Transverse colon (tissue), 4 donors: ENCODE measurements around the gene CLCA1.

ENCODE experiments used
- CTCF ChIP-seq, 5 experiments: fragments of 200-600 bp in 3 of 5; fragments of 450-650 bp in 2 of 5; sonication (generic) in 3 of 5; IDR thresholded peaks; 1 replicate in 2 of 5; 2 replicates in 3 of 5; pipeline ENCODE4 v1.5.1; 2016 to 2017; ENCODE audit warnings: antibody characterized with exemption in 5 of 5, inconsistent platforms in 3 of 5, mild to moderate bottlenecking in 2 of 5, moderate library complexity in 1 of 5
- EP300 ChIP-seq: sonication (generic); formaldehyde crosslinking; IDR thresholded peaks from one replicate; pipeline ENCODE4 v1.6.1; 2017; ENCODE audit warnings: antibody characterized with exemption, low read depth
- POLR2A ChIP-seq: fragments of 450-650 bp; IDR thresholded peaks from one replicate; pipeline ENCODE4 v1.6.1; 2016; ENCODE audit warnings: antibody characterized with exemption, mild to moderate bottlenecking, moderate library complexity
- POLR2AphosphoS5 ChIP-seq, 3 donors: sonication (generic); formaldehyde crosslinking; IDR thresholded peaks; one replicate each; pipeline ENCODE4 v1.6.1; 2016; ENCODE audit warnings: antibody characterized with exemption in 3 of 3

- TF ChIP-seq POLR2AphosphoS5 (IDR thresholded peaks at IDR 0.05) = no peak
- no peak for TF ChIP-seq CTCF (IDR thresholded peaks at IDR 0.05)
- no peak for TF ChIP-seq POLR2A
- no peak for TF ChIP-seq EP300
Observed at GRCh38 chr1:86487131-86487810, 18.5 kb downstream of the CLCA1 start.
